Right cardiac atrium (tissue), 5 donors: Measurements from ENCODE around the gene MS4A6A. TPM values are rescaled to one million over a fixed set of nuclear protein-coding genes. Genes with fewer than 3 reads are reported as not detected.
"Not testable (repeated sequence)": the region's sequence is repeated elsewhere in the genome, so short reads cannot be mapped to it uniquely, and the experiment has no call there.

Experiments used
- ATAC-seq, 2 donors: fragments of 200-7000 bp; cut with Tn5 transposase; one replicate each; pipeline versions ENCODE4 v1.8.0 to v1.9.1; 2020; ENCODE audit warnings: moderate library complexity in 2 of 2, mild to moderate bottlenecking in 1 of 2
- DNase-seq, 3 donors: peaks; one replicate each; pipeline ENCODE4 v3.0.0-alpha.2; 2020
- H3K27ac ChIP-seq: one replicate; pipeline ENCODE4 v1.5.1; 2013; ENCODE audit warnings: mild to moderate bottlenecking, low read length, control low read depth, moderate library complexity
- H3K27me3 ChIP-seq: one replicate; pipeline ENCODE4 v1.6.1; 2013; ENCODE audit not compliant: control insufficient read depth, insufficient read depth
- H3K4me1 ChIP-seq: one replicate; pipeline ENCODE4 v1.6.1; 2013; ENCODE audit warnings: low read length; ENCODE audit not compliant: control insufficient read depth, insufficient read depth
- H3K4me3 ChIP-seq: one replicate; pipeline ENCODE4 v1.5.1; 2013; ENCODE audit warnings: low read length, control low read depth
- H3K9me3 ChIP-seq: one replicate; pipeline ENCODE4 v1.6.1; 2013; ENCODE audit warnings: low read length; ENCODE audit not compliant: control insufficient read depth
- WGBS: extraction: QIAGEN DNeasy Blood & Tissue Kit; methylation state at CpG from one replicate; pipeline ENCODE4 v1.1.7; 2013; 5-methylcytosine and 5-hydroxymethylcytosine counted together
- intact Hi-C, 4 donors: fragments of 100-400 bp; cut with DNase I; formaldehyde crosslinking; loops; one replicate each; pipeline versions ENCODE4 v1.11.0 to v1.14.0; 2022 to 2023
- polyA plus RNA-seq: library from polyadenylated mRNA; stranded (reverse); fragments of 200-250 nt; gene quantifications from one replicate; pipeline ENCODE4 v1.2.3, GENCODE V29; 2013
- total RNA-seq, 4 donors: library from RNA; stranded (reverse); fragmentation: NEBNext Ultra II Directional; extraction: Animal tissue kit (Norgen Biotek cat#: 25700); gene quantifications; one replicate each; pipeline ENCODE4 v1.2.1, GENCODE V29; 2021
- donor health status: healthy with polysubstance abuse.
- donor health status: DM: no; HTN: yes; CAD: no.
- donor health status: DM: no; HTN: no; CAD: no.
- donor health status: DM: no; HTN: yes; CAD: no; lungs with severe emphysema.
- donor health status: DM: yes; HTN: yes; CAD: no.

The MS4A6A gene
- total and polyA plus RNA-seq, 5 donors, result 16.5 to 99.0 (median 81.8) TPM

GRCh38 chr11:60161107-60161506 lies 21.8 kb downstream of the MS4A6A start:
- no peaks in the 10 kb centered on the region for H3K27me3 ChIP-seq
- no peak overlapping the region for H3K4me3 ChIP-seq
- no peak overlapping the region for H3K27ac ChIP-seq
- DNase-seq, result no peak
- H3K4me1 ChIP-seq, result peaks cover 2% of the 10 kb centered on the region
- H3K9me3 ChIP-seq, result no peaks in the 10 kb centered on the region
- 64% methylated on average over 2 of the region's 2 CpGs for WGBS
- intact Hi-C loops, result no loop called here
- peak in 1 of 2 donors; percentile 87 for ATAC-seq

DNA sequence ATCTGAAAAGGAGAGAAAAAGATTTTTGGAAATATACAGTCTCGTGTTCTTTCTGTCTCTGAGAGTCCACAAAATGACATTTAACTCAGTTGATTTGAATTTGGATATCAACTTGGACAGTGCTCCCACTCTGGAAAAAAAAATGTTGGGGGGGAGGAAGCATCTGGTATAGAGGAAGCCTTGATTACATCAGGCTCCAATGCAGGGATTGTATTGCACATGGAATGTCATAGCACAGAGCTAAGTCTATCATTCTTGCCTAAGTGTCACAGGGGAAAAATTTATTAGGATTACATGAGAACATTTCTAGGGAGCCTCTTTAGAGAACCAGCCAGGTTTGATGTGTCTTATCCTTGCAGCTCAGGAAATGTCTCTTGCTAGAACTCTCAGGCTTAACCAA lies 23.0 kb downstream of the MS4A6A start:
- no peaks in the 10 kb centered on the region for H3K27me3 ChIP-seq
- intact Hi-C loops, result no loop called here
- H3K4me1 ChIP-seq, result peaks cover 3% of the 10 kb centered on the region
- no peaks in the 10 kb centered on the region for H3K9me3 ChIP-seq
- H3K27ac ChIP-seq, result no peak overlapping the region
- H3K4me3 ChIP-seq, result no peak overlapping the region
- no peak for DNase-seq
- ATAC-seq, result peak in 1 of 2 donors; percentile 72
- WGBS, result 37% methylated on average over 1 of the region's 1 CpG

GRCh38 chr11:60159284-60159683 lies 23.6 kb downstream of the MS4A6A start:
- peak in 1 of 2 donors; percentile 65 for ATAC-seq
- Histone ChIP-seq H3K4me3 (no peak overlapping the region), H3K27ac (no peak overlapping the region), H3K4me1 (peaks cover 3% of the 10 kb centered on the region), H3K27me3 (no peaks in the 10 kb centered on the region), H3K9me3 (no peaks in the 10 kb centered on the region)
- intact Hi-C loops, result no loop called here
- DNase-seq, result no peak
- 18% methylated on average over 2 of the region's 2 CpGs for WGBS

DNA sequence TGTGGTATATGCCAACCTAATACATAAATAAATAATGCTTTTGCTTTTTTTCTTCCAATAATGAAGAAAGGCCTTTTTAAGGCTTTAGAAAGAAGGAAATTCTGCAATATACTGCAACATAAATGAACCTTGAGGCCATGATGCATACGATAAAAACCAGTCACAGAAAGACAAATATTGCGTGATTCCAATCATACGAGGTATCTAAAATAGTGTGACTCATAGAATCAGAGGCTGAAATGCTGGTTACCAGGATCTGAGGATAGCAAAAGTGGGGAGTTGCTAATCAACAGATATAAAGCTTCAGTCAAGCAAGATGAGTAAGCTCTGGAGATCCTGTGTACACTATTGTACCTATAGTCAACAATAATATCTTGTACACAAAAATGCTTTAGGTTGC lies 24.2 kb downstream of the MS4A6A start:
- ATAC-seq, result no peak
- H3K27me3 ChIP-seq, result no peaks in the 10 kb centered on the region
- WGBS, result 57% methylated on average over 3 of the region's 3 CpGs
- H3K27ac ChIP-seq, result no peak overlapping the region
- H3K9me3 ChIP-seq, result no peaks in the 10 kb centered on the region
- no peak for DNase-seq
- no peak overlapping the region for H3K4me3 ChIP-seq
- intact Hi-C loops, result no loop called here
- peaks cover 3% of the 10 kb centered on the region for H3K4me1 ChIP-seq

DNA sequence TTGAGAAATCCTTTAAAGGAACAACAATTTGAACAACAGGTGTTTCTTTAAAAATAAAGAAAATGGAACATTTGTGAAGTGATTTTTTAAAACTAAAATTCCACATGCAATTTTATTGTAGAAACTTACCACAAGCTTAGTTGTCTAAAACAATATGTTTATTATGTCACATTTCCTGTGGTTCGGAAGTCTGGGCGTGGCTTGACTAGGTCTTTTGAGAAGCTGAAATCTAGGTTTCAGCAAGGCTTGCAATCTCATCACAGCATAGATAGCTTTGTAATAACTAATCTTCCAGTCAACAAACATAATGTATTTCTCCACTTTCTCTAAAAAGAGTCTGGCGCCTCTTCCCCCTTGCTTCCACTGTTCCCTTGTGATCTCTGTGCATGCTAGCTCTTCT lies 27.0 kb downstream of the MS4A6A start:
- Histone ChIP-seq H3K9me3 (no peaks in the 10 kb centered on the region), H3K27ac (no peak overlapping the region), H3K27me3 (no peaks in the 10 kb centered on the region), H3K4me3 (no peak overlapping the region), H3K4me1 (peaks cover 1% of the 10 kb centered on the region)
- ATAC-seq (no peak), DNase-seq (no peak)
- intact Hi-C loops, result no loop called here
- 60% methylated on average over 3 of the region's 3 CpGs for WGBS

- H3K27ac ChIP-seq, H3K4me1 ChIP-seq, H3K4me3 ChIP-seq, DNase-seq, H3K9me3 ChIP-seq, H3K27me3 ChIP-seq, ATAC-seq, intact Hi-C loops: not testable (repeated sequence)
Measured at GRCh38 chr11:60152727-60153126, 30.2 kb downstream of the MS4A6A start.

DNA sequence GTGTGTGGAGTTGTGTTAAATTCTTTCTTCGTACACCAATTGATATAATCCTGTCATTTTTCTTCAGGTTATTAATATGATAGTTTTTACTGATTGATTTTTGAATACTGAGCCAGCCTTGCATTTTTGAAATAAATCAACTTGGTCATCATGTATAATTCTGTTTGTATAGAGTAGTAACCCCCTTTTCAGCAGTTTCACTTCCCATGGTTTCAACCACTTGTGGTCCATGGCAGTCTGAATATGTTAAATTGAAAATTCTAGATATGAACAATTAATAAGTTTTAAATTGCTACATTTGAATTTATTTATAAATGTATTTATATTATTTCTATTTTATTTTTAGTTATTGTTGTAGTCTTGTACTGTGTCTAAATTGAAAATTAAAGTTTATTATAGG lies 32.6 kb downstream of the MS4A6A start:
- Histone ChIP-seq H3K4me1 (no peaks in the 10 kb centered on the region), H3K27me3 (no peaks in the 10 kb centered on the region), H3K9me3 (no peaks in the 10 kb centered on the region), H3K4me3 (no peak overlapping the region), H3K27ac (no peak overlapping the region)
- no peak for ATAC-seq
- 73% methylated on average over 1 of the region's 1 CpG for WGBS
- intact Hi-C loops, result no loop called here
- DNase-seq, result no peak

DNA sequence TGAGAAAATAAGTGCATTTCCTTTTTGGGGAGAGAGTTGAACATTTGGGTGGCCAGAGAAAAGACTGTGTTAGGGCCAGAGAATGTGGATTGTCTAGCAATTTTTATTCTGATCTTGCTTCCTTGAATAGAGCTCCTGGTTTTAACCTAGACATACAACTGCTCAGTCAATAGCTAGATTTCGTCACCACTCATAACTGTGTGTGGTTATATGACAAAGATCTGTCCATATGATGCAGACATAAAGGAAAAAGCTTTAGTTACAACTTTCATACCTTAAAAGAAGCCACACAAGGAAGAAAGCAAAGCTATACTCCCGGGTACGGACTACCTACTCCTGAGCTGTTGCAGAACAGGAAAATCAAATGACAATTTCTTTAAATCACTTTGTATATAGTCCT lies 37.2 kb downstream of the MS4A6A start:
- Histone ChIP-seq H3K9me3 (no peaks in the 10 kb centered on the region), H3K27ac (no peak overlapping the region), H3K27me3 (no peaks in the 10 kb centered on the region), H3K4me3 (no peak overlapping the region), H3K4me1 (no peaks in the 10 kb centered on the region)
- ATAC-seq (no peak), DNase-seq (no peak)
- 92% methylated on average over 3 of the region's 3 CpGs for WGBS
- intact Hi-C loops, result no loop called here

GRCh38 chr11:60143768-60144167 lies 39.1 kb downstream of the MS4A6A start:
- intact Hi-C loops, result no loop called here

DNA sequence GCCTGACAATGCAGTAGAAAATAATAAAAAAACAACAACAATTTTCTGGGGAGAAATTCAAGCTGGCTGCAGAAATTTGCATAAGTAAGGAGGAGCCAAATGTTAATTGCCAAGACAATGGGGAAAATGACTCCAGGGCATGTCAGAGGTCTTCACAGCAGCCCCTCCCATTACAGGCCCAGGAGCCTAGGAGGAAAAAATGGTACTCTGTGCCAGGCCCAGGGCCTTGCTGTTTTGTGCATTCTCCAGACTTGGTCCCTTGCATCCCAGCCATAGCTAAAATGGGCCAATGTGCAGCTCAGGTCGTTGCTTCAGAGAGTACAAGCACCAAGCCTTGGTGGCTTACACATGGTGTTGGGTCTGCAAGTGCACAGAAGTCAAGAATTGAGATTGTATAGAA lies 49.0 kb downstream of the MS4A6A start:
- DNase-seq (no peak), ATAC-seq (no peak)
- intact Hi-C loops, result loop anchor here in 3 of 4 donors (5.0 to 10.0 kb wide), 2 partner anchors 309 to 312 kb away; no protein-coding TSS in a partner anchor
- 34% methylated on average over 1 of the region's 1 CpG for WGBS
- Histone ChIP-seq H3K27me3 (no peaks in the 10 kb centered on the region), H3K4me1 (no peaks in the 10 kb centered on the region), H3K4me3 (no peak overlapping the region), H3K27ac (no peak overlapping the region), H3K9me3 (no peaks in the 10 kb centered on the region)

More at GRCh38 chr11:60143768-60144167, 39.1 kb downstream of the MS4A6A start:
- no peaks in the 10 kb centered on the region for H3K27me3 ChIP-seq
- no peak overlapping the region for H3K27ac ChIP-seq
- DNase-seq (no peak), ATAC-seq (no peak)
- no peaks in the 10 kb centered on the region for H3K4me1 ChIP-seq
- 90% methylated on average over 3 of the region's 3 CpGs for WGBS
- H3K4me3 ChIP-seq, result no peak overlapping the region
- no peaks in the 10 kb centered on the region for H3K9me3 ChIP-seq

- H3K4me3 ChIP-seq, result no peak overlapping the region
- H3K27ac ChIP-seq, result no peak overlapping the region
- H3K27me3 ChIP-seq, result no peaks in the 10 kb centered on the region
- no peak for ATAC-seq
- no peaks in the 10 kb centered on the region for H3K9me3 ChIP-seq
- H3K4me1 ChIP-seq, result no peaks in the 10 kb centered on the region
- WGBS, result 74% methylated on average over 3 of the region's 3 CpGs
- DNase-seq, result no peak
- intact Hi-C loops, result loop anchor here in 3 of 4 donors (5.0 to 10.0 kb wide), 2 partner anchors 307 to 310 kb away; no protein-coding TSS in a partner anchor
Measured at GRCh38 chr11:60131912-60132311, 51.0 kb downstream of the MS4A6A start.

DNA sequence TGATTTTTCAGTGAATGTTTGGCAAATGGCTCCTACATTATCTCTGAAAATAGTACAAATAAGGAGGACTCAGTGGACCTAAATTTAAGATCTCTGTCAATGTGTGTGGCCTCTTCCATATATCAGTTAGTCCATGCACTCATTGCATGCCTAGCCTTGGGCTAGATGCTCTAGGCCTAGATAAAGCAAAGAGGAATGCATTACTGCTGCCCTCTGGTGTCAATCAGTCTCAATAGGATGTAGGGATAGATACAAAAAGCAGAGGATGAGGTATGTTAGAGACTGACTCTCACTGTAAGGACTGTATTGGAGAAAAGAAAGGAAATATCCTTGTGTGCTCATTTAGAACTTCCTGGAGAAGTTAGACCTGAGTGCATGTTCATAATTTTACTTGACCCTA lies 52.4 kb downstream of the MS4A6A start:
- intact Hi-C loops, result loop anchor here in 3 of 4 donors (5.0 to 10.0 kb wide), 2 partner anchors 306 to 308 kb away; no protein-coding TSS in a partner anchor
- DNase-seq, result no peak
- no peak overlapping the region for H3K4me3 ChIP-seq
- no peaks in the 10 kb centered on the region for H3K27me3 ChIP-seq
- no peak overlapping the region for H3K27ac ChIP-seq
- no peaks in the 10 kb centered on the region for H3K4me1 ChIP-seq
- peak; percentile 77 to 86 for ATAC-seq
- no peaks in the 10 kb centered on the region for H3K9me3 ChIP-seq
